H9 (cell line): ENCODE results near the gene DMRTB1. TPM values are rescaled to one million over a fixed set of nuclear protein-coding genes. Genes with fewer than 3 reads are reported as not detected.

ENCODE experiments used
- DNase-seq: peaks from one replicate; pipeline ENCODE4 v3.0.0-alpha.2; 2017
- H2AFZ ChIP-seq: one replicate; pipeline ENCODE4 v1.6.1; 2013; ENCODE audit warnings: mild to moderate bottlenecking, low read length, control low read depth, moderate library complexity
- H2AK5ac ChIP-seq: 2 replicates; pipeline ENCODE4 v1.6.1; 2013; ENCODE audit warnings: low read length, control low read depth, mixed read lengths; ENCODE audit not compliant: insufficient read length
- H2BK120ac ChIP-seq: one replicate; pipeline ENCODE4 v1.6.1; 2013; ENCODE audit warnings: low read depth, mild to moderate bottlenecking, low read length, control low read depth, inconsistent platforms; ENCODE audit not compliant: poor library complexity, severe bottlenecking
- H2BK12ac ChIP-seq: 2 replicates; pipeline ENCODE4 v1.6.1; 2013; ENCODE audit warnings: low read length, control low read depth, mixed read lengths, low read depth; ENCODE audit not compliant: insufficient read length
- H2BK15ac ChIP-seq: 2 replicates; pipeline ENCODE4 v1.6.1; 2013; ENCODE audit warnings: low read depth, low read length, control low read depth
- H2BK20ac ChIP-seq: one replicate; pipeline ENCODE4 v1.6.1; 2013; ENCODE audit warnings: low read depth, mild to moderate bottlenecking, low read length, control low read depth, inconsistent platforms; ENCODE audit not compliant: poor library complexity, severe bottlenecking
- H2BK5ac ChIP-seq: 2 replicates; pipeline ENCODE4 v1.6.1; 2013; ENCODE audit warnings: low read length, control low read depth, mixed read lengths; ENCODE audit not compliant: insufficient read length
- H3K14ac ChIP-seq: 2 replicates; pipeline ENCODE4 v1.6.1; 2013; ENCODE audit warnings: low read length, control low read depth; ENCODE audit not compliant: insufficient read depth
- H3K18ac ChIP-seq: 2 replicates; pipeline ENCODE4 v1.6.1; 2013; ENCODE audit warnings: low read depth, mild to moderate bottlenecking, mixed read lengths, low read length, control low read depth; ENCODE audit not compliant: insufficient read length
- H3K23ac ChIP-seq: 2 replicates; pipeline ENCODE4 v1.6.1; 2013; ENCODE audit warnings: low read length, control low read depth, mixed read lengths, low read depth; ENCODE audit not compliant: insufficient read length
- H3K23me2 ChIP-seq: 2 replicates; pipeline ENCODE4 v1.6.1; 2013; ENCODE audit warnings: low read depth, mild to moderate bottlenecking, mixed read lengths, low read length, control low read depth; ENCODE audit not compliant: insufficient read length, poor library complexity, severe bottlenecking
- H3K27ac ChIP-seq: 2 replicates; pipeline ENCODE4 v1.5.1; 2013; ENCODE audit warnings: low read length, control low read depth, mixed read lengths, low read depth; ENCODE audit not compliant: insufficient read length
- H3K27me3 ChIP-seq: 2 replicates; pipeline ENCODE4 v1.6.1; 2013; ENCODE audit warnings: low read length, control low read depth, inconsistent platforms; ENCODE audit not compliant: insufficient read depth
- H3K4ac ChIP-seq: 2 replicates; pipeline ENCODE4 v1.6.1; 2013; ENCODE audit warnings: low read depth, mild to moderate bottlenecking, control low read depth, inconsistent platforms, low read length, moderate library complexity
- H3K4me1 ChIP-seq: 2 replicates; pipeline ENCODE4 v1.6.1; 2013; ENCODE audit warnings: low read length, control low read depth, inconsistent platforms; ENCODE audit not compliant: insufficient read depth
- H3K4me2 ChIP-seq: 2 replicates; pipeline ENCODE4 v1.6.1; 2013; ENCODE audit warnings: low read length, control low read depth, mixed read lengths; ENCODE audit not compliant: insufficient read length, insufficient read depth
- H3K56ac ChIP-seq: 2 replicates; pipeline ENCODE4 v1.6.1; 2013; ENCODE audit warnings: low read depth, mild to moderate bottlenecking, mixed read lengths, low read length, control low read depth; ENCODE audit not compliant: insufficient read length
- H3K79me1 ChIP-seq: 2 replicates; pipeline ENCODE4 v1.6.1; 2013; ENCODE audit warnings: low read depth, mild to moderate bottlenecking, moderate library complexity, low read length, control low read depth, inconsistent platforms; ENCODE audit not compliant: insufficient read depth, poor library complexity, severe bottlenecking
- H3K79me2 ChIP-seq: 2 replicates; pipeline ENCODE4 v1.6.1; 2013; ENCODE audit warnings: low read length, control low read depth, inconsistent platforms; ENCODE audit not compliant: insufficient read depth
- H3K9ac ChIP-seq: 2 replicates; pipeline ENCODE4 v1.6.1; 2013; ENCODE audit warnings: low read length, control low read depth, mixed read lengths; ENCODE audit not compliant: insufficient read length; ENCODE audit errors: extremely low read depth
- H3K9me3 ChIP-seq: one replicate; pipeline ENCODE4 v1.6.1; 2013; ENCODE audit warnings: low read depth, low read length, inconsistent platforms; ENCODE audit not compliant: control insufficient read depth
- H3T11ph ChIP-seq: one replicate; pipeline ENCODE4 v1.6.1; 2013; ENCODE audit warnings: mild to moderate bottlenecking, low read length, control low read depth, inconsistent platforms
- H4K20me1 ChIP-seq: one replicate; pipeline ENCODE4 v1.6.1; 2013; ENCODE audit not compliant: control insufficient read depth, insufficient read length, insufficient read depth
- H4K5ac ChIP-seq: 2 replicates; pipeline ENCODE4 v1.6.1; 2013; ENCODE audit warnings: low read depth, mild to moderate bottlenecking, mixed read lengths, low read length, control low read depth; ENCODE audit not compliant: insufficient read length
- H4K8ac ChIP-seq: replicated peaks from 2 replicates; pipeline ENCODE4 v1.6.1; 2013; ENCODE audit warnings: low read length, control low read depth, mixed read lengths, low read depth; ENCODE audit not compliant: insufficient read length
- H4K91ac ChIP-seq: 2 replicates; pipeline ENCODE4 v1.6.1; 2013; ENCODE audit warnings: low read depth, mild to moderate bottlenecking, moderate library complexity, mixed read lengths, low read length, control low read depth; ENCODE audit not compliant: insufficient read length
- H3K27ac Mint-ChIP-seq, 3 experiments: 2 replicates in 2 of 3; 3 replicates in 1 of 3; pipeline ENCODE4 v1.8.0; 2020 to 2021; ENCODE audit warnings: mixed read lengths in 3 of 3, mild to moderate bottlenecking in 1 of 3, moderate library complexity in 1 of 3
- H3K27me3 Mint-ChIP-seq: 2 replicates; pipeline ENCODE4 v1.8.0; 2021; ENCODE audit warnings: low read depth, mild to moderate bottlenecking, moderate library complexity, mixed read lengths
- H3K36me3 Mint-ChIP-seq, 3 experiments: 2 replicates in 2 of 3; 3 replicates in 1 of 3; pipeline ENCODE4 v1.8.0; 2020 to 2021; ENCODE audit warnings: low read depth in 3 of 3, mixed read lengths in 3 of 3; ENCODE audit not compliant: insufficient read depth in 1 of 3
- H3K4me1 Mint-ChIP-seq, 2 experiments: 2 replicates each; pipeline ENCODE4 v1.8.0; 2020; ENCODE audit warnings: mixed read lengths in 2 of 2
- H3K4me3 Mint-ChIP-seq, 2 experiments: 2 replicates in 1 of 2; 3 replicates in 1 of 2; pipeline ENCODE4 v1.8.0; 2020 to 2021; ENCODE audit warnings: mild to moderate bottlenecking in 2 of 2, mixed read lengths in 2 of 2, moderate library complexity in 1 of 2
- H3K9me3 Mint-ChIP-seq, 2 experiments: 2 replicates in 1 of 2; 3 replicates in 1 of 2; pipeline ENCODE4 v1.8.0; 2020; ENCODE audit warnings: mild to moderate bottlenecking in 2 of 2, mixed read lengths in 2 of 2, moderate library complexity in 1 of 2
- CTCF ChIP-seq: fragments of 200-600 bp; sonication (generic); conservative IDR thresholded peaks from 3 replicates; pipeline ENCODE4 v1.8.0; 2021; ENCODE audit warnings: antibody characterized with exemption, mild to moderate bottlenecking
- WGBS: extraction: QIAGEN DNeasy Blood & Tissue Kit; methylation state at CpG from one replicate; pipeline ENCODE4 v1.1.7; 2013; ENCODE audit warnings: missing lambda C conversion rate, low lambda C conversion rate, mixed read lengths; ENCODE audit not compliant: insufficient read length; ENCODE audit errors: extremely low coverage; 5-methylcytosine and 5-hydroxymethylcytosine counted together
- total RNA-seq: library from RNA; stranded (reverse); gene quantifications from 2 replicates; pipeline ENCODE4 v1.2.1, GENCODE V29; 2021

DMRTB1 gene
- total RNA-seq, 1 experiment from 2014 or later: not detected

- H3K4me1 ChIP-seq: peaks cover 18% of the 10 kb centered on the region
- H3K27ac Mint-ChIP-seq: no peak overlapping the region; a peak in 1 of 7 replicates
- DNase-seq: no peak
These were observed 13.1 kb upstream of the DMRTB1 start for GRCh38 chr1:53446051-53446450.

More at GRCh38 chr1:53446051-53446450, 13.1 kb upstream of the DMRTB1 start:
- Histone ChIP-seq H2AK5ac (no peak overlapping the region), H4K5ac (no peak overlapping the region), H3K4me2 (no peak overlapping the region), H3K79me1 (no peaks in the 10 kb centered on the region), H3K56ac (no peak overlapping the region), H3K14ac (no peak overlapping the region), H4K20me1 (no peaks in the 10 kb centered on the region), H3K9ac (no peak overlapping the region), H3K23me2 (no peaks in the 10 kb centered on the region), H3K27ac (no peak overlapping the region), H2BK120ac (no peak overlapping the region), H2BK5ac (no peak overlapping the region), H2AFZ (no peak overlapping the region), H4K91ac (no peak overlapping the region), H3K79me2 (no peaks in the 10 kb centered on the region), H2BK15ac (no peak overlapping the region), H2BK12ac (no peak overlapping the region), H3K27me3 (no peaks in the 10 kb centered on the region), H2BK20ac (no peak overlapping the region), H3T11ph (no peak overlapping the region), H4K8ac (no peak overlapping the region), H3K18ac (no peak overlapping the region), H3K23ac (no peak overlapping the region), H3K9me3 (no peaks in the 10 kb centered on the region), H3K4ac (no peak overlapping the region)
- Mint-ChIP-seq H3K36me3 (peaks cover 0 to 14% (median 4%) of the 10 kb centered on the region in 3 experiments; a peak in 5 of 7 replicates), H3K9me3 (peaks cover 7 to 10% of the 10 kb centered on the region in 2 experiments; a peak in 2 of 5 replicates), H3K4me3 (no peak overlapping the region; a peak in 1 of 5 replicates), H3K4me1 (peaks cover 45 to 50% of the 10 kb centered on the region in 2 experiments), H3K27me3 (no peaks in the 10 kb centered on the region)
- TF ChIP-seq CTCF: no peak
- WGBS: no CpG with 5 or more reads among the region's 2 CpGs
